NK-92 treated with Interleukin-12 subunit alpha and Interleukin-12 subunit beta, amount 100 ng/mL, for 24 hours (cell line): ENCODE measurements around the gene PNPLA2.

Experiments used
- DNase-seq: peaks from one replicate; lab custom pipeline; 2025; lab: John Stamatoyannopoulos, UW

Gene PNPLA2

GRCh38 chr11:844693-845644 is 26.3 kb downstream of the PNPLA2 start:
- no peak for DNase-seq

GRCh38 chr11:845872-846495 is 27.3 kb downstream of the PNPLA2 start:
- DNase-seq = no peak

GRCh38 chr11:846496-847098 is 27.9 kb downstream of the PNPLA2 start:
- DNase-seq = no peak

GRCh38 chr11:847876-848275 is 29.2 kb downstream of the PNPLA2 start:
- no peak for DNase-seq

- DNase-seq = no peak
These were observed 29.7 kb downstream of the PNPLA2 start for GRCh38 chr11:848380-848931.

- no peak for DNase-seq
These were observed 30.6 kb downstream of the PNPLA2 start for GRCh38 chr11:849104-849824.

GRCh38 chr11:849951-850774 is 31.4 kb downstream of the PNPLA2 start:
- DNase-seq = no peak

GRCh38 chr11:850775-851763 is 32.4 kb downstream of the PNPLA2 start:
- DNase-seq = no peak

GRCh38 chr11:852762-853161 is 34.0 kb downstream of the PNPLA2 start:
- no peak for DNase-seq

GRCh38 chr11:853682-854448 is 35.2 kb downstream of the PNPLA2 start:
- DNase-seq = no peak

- no peak for DNase-seq
These were observed 36.1 kb downstream of the PNPLA2 start for GRCh38 chr11:854601-855329.

GRCh38 chr11:855330-855674 is 36.6 kb downstream of the PNPLA2 start:
- no peak for DNase-seq

GRCh38 chr11:855796-856195 is 37.1 kb downstream of the PNPLA2 start:
- no peak for DNase-seq

- no peak for DNase-seq
These were observed 37.7 kb downstream of the PNPLA2 start for GRCh38 chr11:856397-856796.

- DNase-seq = no peak
These were observed 39.5 kb downstream of the PNPLA2 start for GRCh38 chr11:858053-858761.

- no peak for DNase-seq
These were observed 40.1 kb downstream of the PNPLA2 start for GRCh38 chr11:858762-859339.

- DNase-seq = no peak
These were observed 40.8 kb downstream of the PNPLA2 start for GRCh38 chr11:859394-860131.
